GM13976 (cell line): ENCODE data around the gene RPS27L.

Source experiments
- DNase-seq: peaks from one replicate; pipeline ENCODE4 v3.0.0; 2012; ENCODE audit warnings: low spot score
- CTCF ChIP-seq: IDR thresholded peaks from 2 replicates; pipeline ENCODE4 v1.5.1; 2012; ENCODE audit warnings: borderline replicate concordance, mild to moderate bottlenecking; ENCODE audit not compliant: insufficient read depth; ENCODE audit errors: extremely low read depth, missing control alignments, control extremely low read depth
- in situ Hi-C: fragments of 300-500 bp; cut with MboI; formaldehyde crosslinking; loops from one replicate; pipeline ENCODE4 v1.12.0; 2022; ENCODE audit warnings: low sequenced_read_pairs, mixed read lengths, inconsistent platforms; ENCODE audit not compliant: unreplicated experiment

RPS27L gene

DNA sequence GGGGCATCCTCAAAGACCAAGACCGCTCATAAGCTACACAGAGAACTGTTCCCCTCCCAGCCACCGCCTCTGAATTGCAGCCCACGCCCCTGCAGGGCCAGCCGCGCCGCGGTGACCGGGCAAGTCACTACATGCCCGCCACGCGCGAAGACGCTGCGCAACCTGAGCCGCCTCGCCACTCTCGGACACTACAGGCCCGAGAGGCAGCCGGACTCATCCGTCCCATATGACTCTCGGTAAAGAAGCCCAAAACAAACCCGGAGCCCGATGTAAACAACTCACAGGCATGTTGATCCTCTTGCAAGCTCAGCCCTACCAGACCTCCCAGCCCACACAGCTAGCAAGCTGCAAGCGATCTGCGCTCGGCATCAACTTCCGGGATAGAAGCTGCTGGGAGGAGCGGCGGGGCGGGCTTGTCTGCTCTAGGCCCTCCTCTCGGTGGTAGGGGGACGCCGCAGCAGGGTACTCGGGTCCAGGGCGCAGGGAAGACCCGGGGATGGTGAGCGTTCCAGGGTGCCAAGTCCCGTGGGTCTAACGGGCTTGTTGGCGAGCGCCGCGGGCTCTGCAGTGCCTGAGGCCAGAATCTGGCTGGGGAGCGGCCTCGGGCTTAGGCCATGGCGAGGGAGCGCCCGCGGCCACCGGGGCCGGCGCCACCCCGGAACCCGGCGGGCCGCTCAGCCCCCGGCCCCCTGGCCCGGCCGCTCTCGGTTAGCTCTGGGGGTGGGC, at the start of gene RPS27L:
Gene RPS27L, minus strand, starts transcription at position 360 of the 726 bp plus-strand sequence. Its CDS starts 72 bp downstream, at position 288.
- in situ Hi-C loops: no loop called here
- peak; percentile 91 for DNase-seq
- no peak for TF ChIP-seq CTCF

DNA sequence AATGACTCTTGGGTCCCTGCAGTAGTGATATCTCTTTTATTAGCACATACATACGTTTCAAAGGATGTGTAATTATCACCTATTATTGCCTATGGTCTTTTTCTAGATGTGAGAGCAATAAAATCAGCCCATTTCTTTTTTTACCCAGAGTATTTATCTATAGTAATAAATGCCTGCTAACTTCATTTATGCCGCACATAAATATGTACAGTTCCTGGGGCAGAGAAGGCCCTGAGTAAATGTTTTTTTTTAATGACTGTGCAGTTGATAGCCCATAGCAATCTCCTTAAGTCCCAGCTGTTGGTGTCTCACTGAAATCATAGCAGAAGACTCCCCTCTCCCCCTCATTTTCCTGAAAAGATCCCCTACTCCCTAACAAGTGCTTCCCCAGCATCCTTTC, 48.8 kb upstream of the RPS27L start:
- DNase-seq: no peak
- in situ Hi-C loops: no loop called here
- no peak for TF ChIP-seq CTCF

DNA sequence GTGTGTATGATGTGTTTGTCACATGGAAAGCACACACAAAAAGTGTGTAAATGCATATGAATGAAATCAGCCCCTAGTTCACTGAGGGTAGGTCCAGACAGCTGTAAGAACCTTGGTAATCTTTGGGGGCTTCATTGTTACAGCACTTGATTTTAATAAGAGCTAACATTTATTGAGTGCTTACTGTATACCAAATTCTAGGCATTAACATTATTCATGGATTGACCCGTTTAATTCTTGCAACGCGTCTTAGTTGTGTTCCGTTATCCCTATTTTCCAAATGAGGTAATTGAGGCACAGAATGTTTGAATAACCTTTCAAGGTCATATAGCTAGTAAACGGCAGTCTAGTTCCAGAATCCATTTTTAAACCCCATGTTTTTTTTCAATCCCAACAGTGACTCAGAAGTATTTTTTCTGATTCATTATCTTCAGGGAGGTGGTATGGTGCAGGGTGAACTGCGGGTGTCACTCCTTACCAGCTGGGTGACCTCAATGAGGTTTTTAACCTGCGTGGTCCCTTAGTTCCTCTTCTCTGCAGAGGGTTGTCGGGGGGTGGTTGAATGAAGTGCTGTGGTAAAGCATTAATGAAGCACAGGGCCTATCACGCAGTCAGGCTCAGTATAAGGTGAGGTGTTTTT, 46.3 kb upstream of the RPS27L start:
- no peak for DNase-seq
- TF ChIP-seq CTCF: no peak
- in situ Hi-C loops: no loop called here

- no peak for TF ChIP-seq CTCF
- no peak for DNase-seq
- in situ Hi-C loops: no loop called here
Observed at GRCh38 chr15:63202861-63203260, 45.6 kb upstream of the RPS27L start.

- in situ Hi-C loops: no loop called here
- no peak for TF ChIP-seq CTCF
- DNase-seq: no peak
Observed at GRCh38 chr15:63200464-63201249, 43.4 kb upstream of the RPS27L start.

- no peak for DNase-seq
- TF ChIP-seq CTCF: no peak
- in situ Hi-C loops: no loop called here
Observed at GRCh38 chr15:63198371-63199250, 41.3 kb upstream of the RPS27L start.
